Epidermal melanocyte (primary cell): ENCODE measurements around the gene PRXL2A.
"Not testable (repeated sequence)": the region's sequence is repeated elsewhere in the genome, so short reads cannot be mapped to it uniquely, and the experiment has no call there.

Experiments used
- DNase-seq: peaks from one replicate; pipeline ENCODE4 v3.0.0; 2011; ENCODE audit warnings: low spot score; ENCODE audit not compliant: insufficient read length

Gene PRXL2A

GRCh38 chr10:80411267-80411668 lies 2.9 kb downstream of the PRXL2A start:
- DNase-seq: no peak

- no peak for DNase-seq
These were observed 3.4 kb downstream of the PRXL2A start for GRCh38 chr10:80411681-80412220.

- DNase-seq: no peak
These were observed 4.1 kb downstream of the PRXL2A start for GRCh38 chr10:80412486-80412885.

- no peak for DNase-seq
These were observed 5.1 kb downstream of the PRXL2A start for GRCh38 chr10:80413271-80413996.

- DNase-seq: no peak
These were observed 6.0 kb downstream of the PRXL2A start for GRCh38 chr10:80414142-80414895.

- DNase-seq: no peak
These were observed 7.6 kb downstream of the PRXL2A start for GRCh38 chr10:80415734-80416478.

- DNase-seq: no peak
These were observed 8.2 kb downstream of the PRXL2A start for GRCh38 chr10:80416479-80417098.

GRCh38 chr10:80417256-80417655 lies 8.9 kb downstream of the PRXL2A start:
- not testable (repeated sequence) for DNase-seq

GRCh38 chr10:80421050-80421706 lies 12.8 kb downstream of the PRXL2A start:
- DNase-seq: no peak

GRCh38 chr10:80421707-80422536 lies 13.6 kb downstream of the PRXL2A start:
- no peak for DNase-seq

- no peak for DNase-seq
These were observed 17.6 kb downstream of the PRXL2A start for GRCh38 chr10:80425901-80426300.

GRCh38 chr10:80427541-80427940 lies 19.2 kb downstream of the PRXL2A start:
- no peak for DNase-seq

- DNase-seq: no peak
These were observed 21.2 kb downstream of the PRXL2A start for GRCh38 chr10:80429521-80429973.

GRCh38 chr10:80433134-80433533 lies 24.8 kb downstream of the PRXL2A start:
- DNase-seq: no peak

- DNase-seq: no peak
These were observed 28.2 kb downstream of the PRXL2A start for GRCh38 chr10:80436446-80437098.

- DNase-seq: no peak
These were observed 28.9 kb downstream of the PRXL2A start for GRCh38 chr10:80437227-80437626.

- no peak for DNase-seq
These were observed 33.5 kb downstream of the PRXL2A start for GRCh38 chr10:80441831-80442230.

- no peak for DNase-seq
These were observed 34.5 kb downstream of the PRXL2A start for GRCh38 chr10:80442879-80443278.

GRCh38 chr10:80443531-80443974 lies 35.2 kb downstream of the PRXL2A start:
- DNase-seq: no peak
